Adrenal gland (tissue), 12 donors: ENCODE data around the gene DDR1. TPM values are rescaled to one million over a fixed set of nuclear protein-coding genes. Genes with fewer than 3 reads are reported as not detected.
"Not testable (repeated sequence)": the region's sequence is repeated elsewhere in the genome, so short reads cannot be mapped to it uniquely, and the experiment has no call there.

Experiments used
- DNase-seq, 7 donors: peaks; one replicate each; pipeline ENCODE4 v3.0.0-alpha.2; 2019 to 2020
- H3K27ac ChIP-seq, 5 donors: fragments of 200-600 bp; sonication (generic) in 4 of 5; 1 replicate in 3 of 5; 2 replicates in 2 of 5; pipeline versions ENCODE4 v1.5.1 to v1.8.0; 2016 to 2020; ENCODE audit warnings: mild to moderate bottlenecking in 1 of 5
- H3K27me3 ChIP-seq: fragments of 200-600 bp; 2 replicates; pipeline ENCODE4 v1.8.0; 2021
- H3K36me3 ChIP-seq, 2 donors: fragments of 200-600 bp; replicated peaks in 1 of 2; 1 replicate in 1 of 2; 2 replicates in 1 of 2; pipeline versions ENCODE4 v1.5.1 to v1.8.0; 2018 to 2022
- H3K4me1 ChIP-seq, 2 donors: fragments of 200-600 bp; replicated peaks in 1 of 2; 1 replicate in 1 of 2; 2 replicates in 1 of 2; pipeline versions ENCODE4 v1.5.1 to v1.8.0; 2018 to 2021
- H3K4me3 ChIP-seq, 4 donors: fragments of 200-600 bp; sonication (generic) in 3 of 4; one replicate each; pipeline ENCODE4 v1.5.1; 2016 to 2018
- H3K9me3 ChIP-seq, 3 donors: fragments of 200-600 bp; sonication (generic) in 1 of 3; replicated peaks in 1 of 3; 1 replicate in 2 of 3; 2 replicates in 1 of 3; pipeline versions ENCODE4 v1.5.1 to v1.8.0; 2016 to 2021
- POLR2A ChIP-seq, 2 donors: fragments of 450-650 bp; IDR thresholded peaks; one replicate each; pipeline ENCODE4 v1.6.1; 2017; ENCODE audit warnings: antibody characterized with exemption in 2 of 2, mild to moderate bottlenecking in 2 of 2, moderate library complexity in 1 of 2
- WGBS, 4 donors: extraction: QIAGEN DNeasy Blood & Tissue Kit in 2 of 4; methylation state at CpG; one replicate each; pipeline versions ENCODE4 v1.1.5 to v1.1.7; 2013 to 2017; 5-methylcytosine and 5-hydroxymethylcytosine counted together
- intact Hi-C, 2 donors: fragments of 100-400 bp; cut with DNase I; formaldehyde crosslinking; loops; one replicate each; pipeline versions ENCODE4 v1.14.1 to v1.15.0; 2022 to 2023
- polyA plus RNA-seq, 3 donors: library from polyadenylated mRNA; stranded (reverse); fragments of 200-250 nt in 2 of 3; fragments of 350-450 nt in 1 of 3; fragmentation: Illumina TruSeq in 1 of 3; extraction: RNeasy Lipid Tissue Mini Kit (QIAGEN cat#74804) in 1 of 3; gene quantifications; one replicate each; pipeline ENCODE4 v1.2.3, GENCODE V29; 2013 to 2014
- total RNA-seq, 9 donors: library from RNA; depleted of rRNA in 4 of 9; stranded (reverse); fragments of >200 nt in 4 of 9; fragments of 120-200 nt in 1 of 9; fragmentation: NEBNext Ultra II Directional in 1 of 9; extraction: Animal tissue kit (Norgen Biotek cat#: 25700) in 1 of 9; gene quantifications; one replicate each; pipeline versions ENCODE4 v1.1.0 to v1.2.4, GENCODE V29; 2013 to 2023
- TF ChIP-seq, protein P1 (sequence below), 6 experiments: fragments of 450-650 bp in 4 of 6; fragments of 200-600 bp in 2 of 6; sonication (generic) in 1 of 6; IDR thresholded peaks; 1 replicate in 5 of 6; 2 replicates in 1 of 6; pipeline versions ENCODE4 v1.5.1 to v1.8.0; 2016 to 2021; ENCODE audit warnings: antibody characterized with exemption in 6 of 6, mild to moderate bottlenecking in 2 of 6, moderate library complexity in 1 of 6
- donor health status: healthy with polysubstance abuse.
- donor health status: Bipolar disorder and iron deficiency.
- donor health status: DM: yes; HTN: yes; CAD: no.
- donor health status: DM: no; HTN: no; CAD: no.
- donor health status: DM: no; HTN: no; CAD: no.
- donor health status: DM: yes; HTN: yes; CAD: no.

Gene DDR1
- total and polyA plus RNA-seq, 12 donors = 18.0 to 239 (median 63.9) TPM

DNA sequence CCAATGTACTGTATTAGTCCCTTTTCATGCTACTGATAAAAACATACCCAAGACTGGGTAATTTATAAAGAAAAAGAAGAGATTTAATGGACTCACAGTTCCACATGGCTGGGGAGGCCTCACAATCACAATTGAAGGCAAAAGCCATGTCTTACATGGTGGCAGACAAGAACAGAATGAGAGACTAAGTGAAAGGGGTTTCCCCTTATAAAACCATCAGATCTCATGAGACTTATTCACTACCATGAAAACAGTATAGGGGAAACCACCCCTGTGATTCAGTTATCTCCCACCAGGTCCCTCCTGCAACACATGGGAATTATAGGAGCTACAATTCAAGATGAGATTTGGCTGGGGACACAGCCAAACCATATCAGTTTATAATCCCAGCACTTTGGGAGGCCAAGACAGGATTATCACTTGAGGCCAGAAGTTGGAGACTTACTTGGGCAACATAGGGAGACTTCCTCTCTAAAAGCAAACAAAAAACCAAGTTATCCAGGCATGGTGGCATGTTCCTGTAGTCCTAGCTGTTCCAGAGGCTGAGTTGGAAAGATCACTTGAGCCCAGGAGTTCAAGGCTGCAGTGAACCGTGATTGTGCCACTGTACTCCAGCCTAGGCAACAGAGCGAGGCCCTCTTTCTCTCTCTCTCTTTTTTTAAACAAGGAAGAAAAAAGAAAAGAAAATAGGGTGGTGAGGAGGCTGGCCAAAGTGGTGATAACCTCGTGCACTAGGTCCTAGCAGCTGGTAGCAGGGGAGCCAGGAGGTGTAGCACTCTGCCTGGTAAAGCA, 22.9 kb upstream of the DDR1 start:
- 52 to 71% (median 61%) methylated on average over 3 of the region's 3 CpGs for WGBS, 4 donors
- Histone ChIP-seq H3K9me3 (no peaks in the 10 kb centered on the region), H3K27me3 (no peaks in the 10 kb centered on the region), H3K4me1 (peaks cover 0 to 13% of the 10 kb centered on the region in 2 donors), H3K4me3 (no peak overlapping the region), H3K27ac (no peak overlapping the region), H3K36me3 (no peaks in the 10 kb centered on the region)
- DNase-seq = no peak
- intact Hi-C loops = no loop called here
- TF ChIP-seq, protein P1, sequence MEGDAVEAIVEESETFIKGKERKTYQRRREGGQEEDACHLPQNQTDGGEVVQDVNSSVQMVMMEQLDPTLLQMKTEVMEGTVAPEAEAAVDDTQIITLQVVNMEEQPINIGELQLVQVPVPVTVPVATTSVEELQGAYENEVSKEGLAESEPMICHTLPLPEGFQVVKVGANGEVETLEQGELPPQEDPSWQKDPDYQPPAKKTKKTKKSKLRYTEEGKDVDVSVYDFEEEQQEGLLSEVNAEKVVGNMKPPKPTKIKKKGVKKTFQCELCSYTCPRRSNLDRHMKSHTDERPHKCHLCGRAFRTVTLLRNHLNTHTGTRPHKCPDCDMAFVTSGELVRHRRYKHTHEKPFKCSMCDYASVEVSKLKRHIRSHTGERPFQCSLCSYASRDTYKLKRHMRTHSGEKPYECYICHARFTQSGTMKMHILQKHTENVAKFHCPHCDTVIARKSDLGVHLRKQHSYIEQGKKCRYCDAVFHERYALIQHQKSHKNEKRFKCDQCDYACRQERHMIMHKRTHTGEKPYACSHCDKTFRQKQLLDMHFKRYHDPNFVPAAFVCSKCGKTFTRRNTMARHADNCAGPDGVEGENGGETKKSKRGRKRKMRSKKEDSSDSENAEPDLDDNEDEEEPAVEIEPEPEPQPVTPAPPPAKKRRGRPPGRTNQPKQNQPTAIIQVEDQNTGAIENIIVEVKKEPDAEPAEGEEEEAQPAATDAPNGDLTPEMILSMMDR (IDR thresholded peaks at IDR 0.05) = no peak
- TF ChIP-seq POLR2A (IDR thresholded peaks at IDR 0.05) = no peak

DNA sequence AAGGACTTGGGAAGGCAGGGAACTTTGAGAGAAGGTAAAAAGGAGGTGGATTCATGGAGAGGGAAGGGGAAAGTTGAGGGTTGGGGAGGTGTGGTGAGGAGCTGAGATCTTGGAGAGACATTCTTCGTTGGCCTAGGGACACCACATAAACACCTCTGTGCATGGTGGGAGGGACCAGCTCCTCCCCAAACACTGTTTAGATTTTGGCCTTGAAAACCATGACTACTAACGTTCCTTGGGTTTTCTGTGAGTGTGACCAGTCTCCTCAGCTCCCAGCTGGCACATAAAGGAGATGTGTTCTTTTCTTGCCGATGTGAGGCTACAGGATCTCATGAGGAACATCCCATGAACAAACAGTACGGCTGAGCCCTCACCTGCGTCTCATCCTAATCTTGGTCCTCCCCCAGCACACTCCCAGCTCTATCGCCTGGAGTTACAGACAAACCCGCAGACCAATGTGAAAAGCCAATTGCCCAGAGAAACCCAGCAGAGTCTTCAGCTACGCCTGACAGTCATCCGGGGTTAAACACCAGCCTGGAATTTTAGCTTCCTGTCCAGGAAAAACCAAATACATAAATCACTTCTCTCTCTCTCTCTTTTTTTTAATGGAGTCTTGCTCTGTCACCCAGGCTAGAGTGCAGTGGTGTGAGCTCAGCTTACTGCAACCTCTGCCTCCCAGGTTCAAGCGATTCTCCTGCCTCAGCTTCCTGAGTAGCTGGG, 22.0 kb upstream of the DDR1 start:
- TF ChIP-seq, protein P1 (IDR thresholded peaks at IDR 0.05) = no peak
- no peak for TF ChIP-seq POLR2A (IDR thresholded peaks at IDR 0.05)
- Histone ChIP-seq H3K4me3 (no peak overlapping the region), H3K36me3 (no peaks in the 10 kb centered on the region), H3K4me1 (peaks cover 0 to 13% of the 10 kb centered on the region in 2 donors), H3K27me3 (no peaks in the 10 kb centered on the region), H3K27ac (peak overlapping the region in 1 of 5 donors; percentile 26), H3K9me3 (no peaks in the 10 kb centered on the region)
- WGBS, 4 donors = 55 to 65% (median 60%) methylated on average over 10 of the region's 10 CpGs
- no peak for DNase-seq
- intact Hi-C loops = no loop called here

DNA sequence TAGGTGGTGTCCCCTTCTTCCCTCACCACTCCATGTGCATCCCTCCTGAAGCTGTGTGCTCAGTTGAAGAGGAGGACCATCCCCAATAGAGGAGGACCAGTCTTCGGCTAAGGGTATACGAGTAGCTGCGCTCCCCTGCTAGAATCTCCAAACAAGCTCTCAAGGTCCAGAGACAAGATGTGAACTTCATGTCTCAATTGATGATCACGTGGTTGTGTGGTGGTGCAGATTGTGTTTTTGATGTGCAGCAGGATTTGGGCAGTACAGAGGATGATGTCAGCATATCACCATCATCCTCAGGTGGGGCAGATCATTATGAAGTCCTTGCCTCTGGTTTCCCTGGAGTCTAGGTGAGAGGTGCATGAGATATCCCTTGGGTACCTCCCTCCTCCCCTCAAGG, 20.0 kb upstream of the DDR1 start:
- Histone ChIP-seq H3K27ac (no peak overlapping the region), H3K9me3 (peaks cover 0 to 7% (median 0%) of the 10 kb centered on the region in 3 donors), H3K27me3 (no peaks in the 10 kb centered on the region), H3K4me3 (no peak overlapping the region), H3K4me1 (peaks cover 0 to 13% of the 10 kb centered on the region in 2 donors), H3K36me3 (no peaks in the 10 kb centered on the region)
- no peak for TF ChIP-seq POLR2A (IDR thresholded peaks at IDR 0.05)
- TF ChIP-seq, protein P1 (IDR thresholded peaks at IDR 0.05) = no peak
- no peak for DNase-seq
- 84 to 100% (median 92%) methylated on average over 2 to 4 of the region's 4 CpGs for WGBS, 4 donors
- intact Hi-C loops = no loop called here

DNA sequence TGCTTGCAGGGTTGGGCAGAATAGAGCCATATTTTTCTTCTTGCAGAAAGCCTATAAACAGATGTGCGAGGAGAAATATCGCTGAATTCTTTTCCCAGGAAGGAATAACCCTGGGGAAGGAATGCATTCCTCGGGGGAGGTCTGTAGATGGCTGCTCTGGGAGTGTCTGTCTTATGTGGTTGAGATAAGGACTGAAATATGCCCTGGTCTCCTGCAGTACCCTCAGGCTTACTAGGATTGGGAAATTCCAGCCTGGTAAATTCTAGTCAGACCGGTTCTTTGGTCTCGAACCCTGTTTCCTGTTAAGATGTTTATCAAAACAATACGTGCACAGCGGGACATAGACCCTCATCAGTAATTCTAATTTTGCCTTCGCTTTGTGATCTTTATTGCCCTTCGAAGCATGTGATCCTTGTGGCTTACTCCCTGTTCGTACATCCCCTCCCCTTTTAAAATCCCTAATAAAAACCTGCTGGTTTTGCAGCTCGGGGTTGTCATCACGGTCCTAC, 15.0 kb upstream of the DDR1 start:
- H3K36me3 ChIP-seq, H3K4me1 ChIP-seq, H3K4me3 ChIP-seq, DNase-seq, H3K27ac ChIP-seq, H3K27me3 ChIP-seq, intact Hi-C loops, H3K9me3 ChIP-seq: not testable (repeated sequence)
- 82 to 91% (median 84%) methylated on average over 12 of the region's 12 CpGs for WGBS, 4 donors
